ENCODE results near the gene SPRING1.

The SPRING1 gene

DNA sequence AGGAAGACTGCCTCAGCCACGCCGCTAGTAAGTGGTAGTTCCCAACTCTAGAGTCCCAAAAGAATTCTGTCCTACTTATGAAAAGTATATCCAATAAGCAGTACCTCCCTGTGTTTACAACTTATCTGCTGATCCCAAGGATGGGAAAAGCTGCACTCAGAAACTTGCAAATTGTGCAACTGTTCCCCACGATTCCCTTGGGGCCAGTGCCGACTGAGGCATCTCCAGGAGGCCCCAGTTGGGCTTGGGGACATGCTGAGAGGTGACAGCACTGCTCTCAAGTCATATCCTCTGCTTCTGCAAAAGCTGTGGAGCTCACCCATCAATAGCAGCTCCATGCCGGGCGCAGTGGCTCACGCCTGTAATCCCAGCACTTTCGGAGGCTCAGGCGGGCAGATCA, 23.7 kb downstream of the SPRING1 start:
- H2AFZ ChIP-seq (ENCODE audit: low read length) = no peak overlapping the region
- TF ChIP-seq EZH2phosphoT487 (IDR thresholded peaks at IDR 0.05; ENCODE audit: borderline replicate concordance) = no peak

DNA sequence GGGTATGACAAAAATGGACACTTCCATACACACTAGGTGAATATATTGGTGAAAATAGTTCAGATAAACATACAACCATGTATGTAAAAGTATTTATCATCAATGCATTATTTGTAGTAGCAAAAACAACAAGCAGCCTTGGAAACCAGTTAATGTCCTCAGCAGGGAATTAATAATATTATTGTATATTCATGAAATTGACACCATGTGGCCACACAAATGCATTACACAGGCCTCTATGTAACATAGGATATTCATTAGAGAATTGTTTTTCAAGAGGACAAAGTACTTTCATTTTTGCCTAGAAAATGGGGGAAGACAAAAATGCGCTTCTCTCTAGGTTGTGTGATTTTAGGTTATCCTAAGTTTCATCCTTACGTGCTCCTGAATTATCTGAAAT, 24.3 kb downstream of the SPRING1 start:
- Histone ChIP-seq H3K79me2 (ENCODE audit: insufficient read depth, low read length) (no peaks in the 10 kb centered on the region), H3K4me2 (ENCODE audit: low read depth, low read length, poor library complexity, severe bottlenecking) (no peak overlapping the region), H3K9ac (ENCODE audit: low read depth, low read length, poor library complexity, severe bottlenecking) (no peak overlapping the region), H3K9me3 (ENCODE audit: insufficient read depth, low read depth, low read length) (no peaks in the 10 kb centered on the region), H3K4me3 (ENCODE audit: low read length, poor library complexity, severe bottlenecking) (no peak overlapping the region), H3K9me2 (replicated peaks; ENCODE audit: low read depth, low read length) (no peaks in the 10 kb centered on the region), H3F3A (ENCODE audit: low read depth) (no peaks in the 10 kb centered on the region), H3K36me3 (ENCODE audit: insufficient read depth, low read length) (peaks cover 35% of the 10 kb centered on the region; the same call in 1 of the 2 replicates), H2AFZ (ENCODE audit: low read length) (no peak overlapping the region), H3K4me1 (ENCODE audit: insufficient read depth, low read length, poor library complexity, severe bottlenecking) (no peaks in the 10 kb centered on the region), H3K27me3 (ENCODE audit: insufficient read depth, low read length, poor library complexity, severe bottlenecking) (no peaks in the 10 kb centered on the region), H4K20me1 (ENCODE audit: insufficient read depth, low read length, poor library complexity, severe bottlenecking) (no peaks in the 10 kb centered on the region)
- no peak for TF ChIP-seq EZH2phosphoT487 (IDR thresholded peaks at IDR 0.05; ENCODE audit: borderline replicate concordance)
- TF ChIP-seq, protein P1, sequence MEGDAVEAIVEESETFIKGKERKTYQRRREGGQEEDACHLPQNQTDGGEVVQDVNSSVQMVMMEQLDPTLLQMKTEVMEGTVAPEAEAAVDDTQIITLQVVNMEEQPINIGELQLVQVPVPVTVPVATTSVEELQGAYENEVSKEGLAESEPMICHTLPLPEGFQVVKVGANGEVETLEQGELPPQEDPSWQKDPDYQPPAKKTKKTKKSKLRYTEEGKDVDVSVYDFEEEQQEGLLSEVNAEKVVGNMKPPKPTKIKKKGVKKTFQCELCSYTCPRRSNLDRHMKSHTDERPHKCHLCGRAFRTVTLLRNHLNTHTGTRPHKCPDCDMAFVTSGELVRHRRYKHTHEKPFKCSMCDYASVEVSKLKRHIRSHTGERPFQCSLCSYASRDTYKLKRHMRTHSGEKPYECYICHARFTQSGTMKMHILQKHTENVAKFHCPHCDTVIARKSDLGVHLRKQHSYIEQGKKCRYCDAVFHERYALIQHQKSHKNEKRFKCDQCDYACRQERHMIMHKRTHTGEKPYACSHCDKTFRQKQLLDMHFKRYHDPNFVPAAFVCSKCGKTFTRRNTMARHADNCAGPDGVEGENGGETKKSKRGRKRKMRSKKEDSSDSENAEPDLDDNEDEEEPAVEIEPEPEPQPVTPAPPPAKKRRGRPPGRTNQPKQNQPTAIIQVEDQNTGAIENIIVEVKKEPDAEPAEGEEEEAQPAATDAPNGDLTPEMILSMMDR (conservative IDR thresholded peaks at IDR 0.05; ENCODE audit: low read length) = no peak

More for the DNA sequence above, 23.7 kb downstream of the SPRING1 start:
- no peaks in the 10 kb centered on the region for H3K79me2 ChIP-seq (ENCODE audit: insufficient read depth, low read length)
- no peak overlapping the region for H3K4me2 ChIP-seq (ENCODE audit: low read depth, low read length, poor library complexity, severe bottlenecking)
- no peaks in the 10 kb centered on the region for H3K4me1 ChIP-seq (ENCODE audit: insufficient read depth, low read length, poor library complexity, severe bottlenecking)
- no peaks in the 10 kb centered on the region for H3K9me3 ChIP-seq (ENCODE audit: insufficient read depth, low read depth, low read length)
- H3K36me3 ChIP-seq (ENCODE audit: insufficient read depth, low read length) = peaks cover 41% of the 10 kb centered on the region; the same call in 1 of the 2 replicates
- no peak overlapping the region for H3K9ac ChIP-seq (ENCODE audit: low read depth, low read length, poor library complexity, severe bottlenecking)
- no peaks in the 10 kb centered on the region for H3K27me3 ChIP-seq (ENCODE audit: insufficient read depth, low read length, poor library complexity, severe bottlenecking)
- H3K9me2 ChIP-seq (replicated peaks; ENCODE audit: low read depth, low read length) = no peaks in the 10 kb centered on the region
- H3K4me3 ChIP-seq (ENCODE audit: low read length, poor library complexity, severe bottlenecking) = no peak overlapping the region
- H3F3A ChIP-seq (ENCODE audit: low read depth) = no peaks in the 10 kb centered on the region
- H4K20me1 ChIP-seq (ENCODE audit: insufficient read depth, low read length, poor library complexity, severe bottlenecking) = no peaks in the 10 kb centered on the region

DNA sequence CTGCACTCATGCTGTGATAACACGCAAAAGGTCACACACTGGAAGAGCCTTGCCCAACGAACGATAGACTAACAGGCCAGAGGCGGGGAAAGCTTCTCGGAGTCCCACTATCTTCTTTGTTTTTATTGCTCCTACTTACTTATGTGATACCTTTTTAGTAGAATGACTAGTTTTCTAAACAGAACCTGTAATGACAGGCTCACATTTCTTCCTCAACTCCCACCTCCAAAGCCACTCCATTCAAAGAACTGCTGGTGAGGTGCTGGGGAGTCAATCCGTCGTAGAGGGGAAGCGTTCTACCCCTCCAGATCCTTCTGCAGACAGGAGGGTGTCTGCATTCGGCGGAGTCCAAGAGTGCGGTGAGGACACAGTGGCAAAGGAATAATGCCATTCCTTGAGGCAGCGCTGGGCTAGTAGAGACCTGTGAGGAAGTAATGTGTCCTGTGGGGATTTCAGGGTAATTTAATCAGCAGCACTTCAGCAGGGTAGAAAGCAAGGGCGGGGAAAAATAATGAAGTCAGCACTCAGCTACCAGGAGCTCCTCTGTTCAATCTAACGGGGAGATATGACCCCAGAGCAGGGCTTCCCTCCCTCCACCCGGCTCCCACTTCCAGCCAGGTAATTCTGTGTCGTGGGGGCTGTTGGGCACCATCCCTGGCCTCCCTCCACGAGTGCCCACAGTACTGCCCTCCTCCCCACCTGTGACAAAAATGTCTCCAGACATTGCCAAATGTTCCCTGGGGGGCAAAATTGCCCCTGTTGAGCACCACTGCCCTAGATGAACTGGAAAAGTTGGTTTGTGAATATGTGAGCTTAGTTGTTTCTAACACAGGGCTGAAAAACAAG, 25.2 kb downstream of the SPRING1 start:
- no peak overlapping the region for H2AFZ ChIP-seq (ENCODE audit: low read length)
- no peaks in the 10 kb centered on the region for H3K4me1 ChIP-seq (ENCODE audit: insufficient read depth, low read length, poor library complexity, severe bottlenecking)
- no peaks in the 10 kb centered on the region for H3K9me2 ChIP-seq (replicated peaks; ENCODE audit: low read depth, low read length)
- no peak overlapping the region for H3K4me2 ChIP-seq (ENCODE audit: low read depth, low read length, poor library complexity, severe bottlenecking)
- TF ChIP-seq EZH2phosphoT487 (IDR thresholded peaks at IDR 0.05; ENCODE audit: borderline replicate concordance) = no peak
- TF ChIP-seq, protein P1 (conservative IDR thresholded peaks at IDR 0.05; ENCODE audit: low read length) = no peak
- H3F3A ChIP-seq (ENCODE audit: low read depth) = no peaks in the 10 kb centered on the region
- H3K9me3 ChIP-seq (ENCODE audit: insufficient read depth, low read depth, low read length) = no peaks in the 10 kb centered on the region
- H3K9ac ChIP-seq (ENCODE audit: low read depth, low read length, poor library complexity, severe bottlenecking) = no peak overlapping the region
- H4K20me1 ChIP-seq (ENCODE audit: insufficient read depth, low read length, poor library complexity, severe bottlenecking) = no peaks in the 10 kb centered on the region
- H3K79me2 ChIP-seq (ENCODE audit: insufficient read depth, low read length) = no peaks in the 10 kb centered on the region
- H3K4me3 ChIP-seq (ENCODE audit: low read length, poor library complexity, severe bottlenecking) = no peak overlapping the region
- H3K27me3 ChIP-seq (ENCODE audit: insufficient read depth, low read length, poor library complexity, severe bottlenecking) = no peaks in the 10 kb centered on the region
- H3K36me3 ChIP-seq (ENCODE audit: insufficient read depth, low read length) = peaks cover 27% of the 10 kb centered on the region; the same call in 1 of the 2 replicates
